ENCODE measurements around the gene CCND3.

Gene CCND3

GRCh38 chr6:41965429-41966213 is 24.0 kb upstream of the CCND3 start:
- no peak overlapping the region for H3K4me3 ChIP-seq (ENCODE audit: low read depth, low read length)
- no peak for TF ChIP-seq POLR2A (IDR thresholded peaks at IDR 0.05; ENCODE audit: extremely low read depth, insufficient read length)
- no peak for TF ChIP-seq MYC (IDR thresholded peaks at IDR 0.05; ENCODE audit: low read depth, low read length)
- no peak for TF ChIP-seq CTCF (IDR thresholded peaks at IDR 0.05; ENCODE audit: low read depth, low read length)
- no peak for TF ChIP-seq MAX (IDR thresholded peaks at IDR 0.05; ENCODE audit: low read depth, low read length)
- no peak for DNase-seq (ENCODE audit: low read depth)

- peak; percentile 33 for DNase-seq (ENCODE audit: low read depth)
- no peak for TF ChIP-seq MYC (IDR thresholded peaks at IDR 0.05; ENCODE audit: low read depth, low read length)
- TF ChIP-seq MAX (IDR thresholded peaks at IDR 0.05; ENCODE audit: low read depth, low read length) = no peak
- TF ChIP-seq POLR2A (IDR thresholded peaks at IDR 0.05; ENCODE audit: extremely low read depth, insufficient read length) = no peak
- TF ChIP-seq CTCF (IDR thresholded peaks at IDR 0.05; ENCODE audit: low read depth, low read length) = no peak
- no peak overlapping the region for H3K4me3 ChIP-seq (ENCODE audit: low read depth, low read length)
These were observed 22.7 kb upstream of the CCND3 start for GRCh38 chr6:41964201-41964887.

- TF ChIP-seq POLR2A (IDR thresholded peaks at IDR 0.05; ENCODE audit: extremely low read depth, insufficient read length) (no peak), MAX (IDR thresholded peaks at IDR 0.05; ENCODE audit: low read depth, low read length) (no peak), CTCF (IDR thresholded peaks at IDR 0.05; ENCODE audit: low read depth, low read length) (no peak), MYC (IDR thresholded peaks at IDR 0.05; ENCODE audit: low read depth, low read length) (no peak)
- no peak for DNase-seq (ENCODE audit: low read depth)
- no peak overlapping the region for H3K4me3 ChIP-seq (ENCODE audit: low read depth, low read length)
These were observed 21.8 kb upstream of the CCND3 start for GRCh38 chr6:41963371-41963770.

GRCh38 chr6:41960028-41960427 is 18.4 kb upstream of the CCND3 start:
- H3K4me3 ChIP-seq (ENCODE audit: low read depth, low read length) = no peak overlapping the region
- DNase-seq (ENCODE audit: low read depth) = no peak
- TF ChIP-seq CTCF (IDR thresholded peaks at IDR 0.05; ENCODE audit: low read depth, low read length) (no peak), MYC (IDR thresholded peaks at IDR 0.05; ENCODE audit: low read depth, low read length) (no peak), POLR2A (IDR thresholded peaks at IDR 0.05; ENCODE audit: extremely low read depth, insufficient read length) (no peak), MAX (IDR thresholded peaks at IDR 0.05; ENCODE audit: low read depth, low read length) (no peak)

- no peak overlapping the region for H3K4me3 ChIP-seq (ENCODE audit: low read depth, low read length)
- TF ChIP-seq CTCF (IDR thresholded peaks at IDR 0.05; ENCODE audit: low read depth, low read length) (no peak), POLR2A (IDR thresholded peaks at IDR 0.05; ENCODE audit: extremely low read depth, insufficient read length) (no peak), MYC (IDR thresholded peaks at IDR 0.05; ENCODE audit: low read depth, low read length) (no peak), MAX (IDR thresholded peaks at IDR 0.05; ENCODE audit: low read depth, low read length) (no peak)
- DNase-seq (ENCODE audit: low read depth) = no peak
These were observed 16.6 kb upstream of the CCND3 start for GRCh38 chr6:41958022-41958856.

Measured in NB4 (cell line).